GM21717 (cell line): ENCODE measurements around the gene OCIAD2.
"Not testable (repeated sequence)": the region's sequence is repeated elsewhere in the genome, so short reads cannot be mapped to it uniquely, and the experiment has no call there.

Source experiments
- ATAC-seq: cut with Tn5 transposase; IDR thresholded peaks from one replicate; pipeline ENCODE4 v1.9.1; 2021; ENCODE audit warnings: mild to moderate bottlenecking, moderate library complexity; ENCODE audit not compliant: unreplicated experiment

Gene OCIAD2, protein sequence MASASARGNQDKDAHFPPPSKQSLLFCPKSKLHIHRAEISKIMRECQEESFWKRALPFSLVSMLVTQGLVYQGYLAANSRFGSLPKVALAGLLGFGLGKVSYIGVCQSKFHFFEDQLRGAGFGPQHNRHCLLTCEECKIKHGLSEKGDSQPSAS

DNA sequence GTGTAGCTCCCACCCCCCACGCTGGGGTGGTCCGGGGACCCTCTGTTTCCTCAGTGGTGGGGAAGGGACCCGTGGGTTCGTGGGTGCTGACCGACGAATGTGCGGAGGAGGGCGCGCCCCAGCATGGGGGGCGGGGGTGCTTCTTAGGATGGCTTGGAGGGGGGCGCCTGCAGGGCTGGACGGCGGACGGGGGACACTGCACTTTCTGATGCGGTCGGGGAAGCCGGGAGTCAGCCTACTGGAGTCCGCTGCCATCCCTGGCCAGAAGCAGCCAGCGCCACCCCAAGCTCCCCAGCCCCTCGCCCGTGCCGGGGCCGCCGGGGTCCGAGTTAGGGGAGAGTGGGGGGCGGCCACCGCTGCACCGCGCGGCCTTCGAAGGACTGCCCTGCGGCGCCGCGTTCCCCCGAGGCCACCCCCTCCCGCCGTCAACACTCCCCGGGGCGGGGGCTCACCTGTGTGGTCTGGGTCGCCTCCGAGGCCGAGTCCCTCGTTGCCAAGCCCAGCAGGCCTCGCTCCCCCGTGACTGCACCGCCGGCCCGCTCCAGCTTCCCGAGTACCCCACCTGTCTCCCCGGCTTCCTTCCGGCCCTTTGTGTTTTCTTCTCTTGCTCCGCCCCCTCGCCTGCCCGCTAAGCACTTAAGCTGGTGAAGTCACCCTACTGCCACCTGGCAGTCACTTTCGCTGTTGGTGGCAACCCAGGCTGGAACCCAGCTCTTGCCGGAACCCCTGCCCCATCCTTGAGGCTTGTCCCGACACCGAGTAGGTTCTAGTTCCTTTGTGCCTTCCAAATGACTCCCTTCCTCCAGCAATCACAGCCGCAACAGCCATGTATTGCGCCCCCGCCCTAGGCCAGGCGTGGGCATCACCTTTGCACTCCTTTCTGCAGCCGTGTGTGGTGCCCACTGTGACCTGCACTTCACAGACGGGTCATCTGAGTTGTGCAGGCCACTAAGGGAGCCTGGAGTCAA lies at the start of gene OCIAD2:
Gene OCIAD2 (minus strand): TSS at position 569 of the 968 bp plus-strand sequence. CDS start 2,225 bp downstream, outside the sequence.
- ATAC-seq: peak; percentile 98

DNA sequence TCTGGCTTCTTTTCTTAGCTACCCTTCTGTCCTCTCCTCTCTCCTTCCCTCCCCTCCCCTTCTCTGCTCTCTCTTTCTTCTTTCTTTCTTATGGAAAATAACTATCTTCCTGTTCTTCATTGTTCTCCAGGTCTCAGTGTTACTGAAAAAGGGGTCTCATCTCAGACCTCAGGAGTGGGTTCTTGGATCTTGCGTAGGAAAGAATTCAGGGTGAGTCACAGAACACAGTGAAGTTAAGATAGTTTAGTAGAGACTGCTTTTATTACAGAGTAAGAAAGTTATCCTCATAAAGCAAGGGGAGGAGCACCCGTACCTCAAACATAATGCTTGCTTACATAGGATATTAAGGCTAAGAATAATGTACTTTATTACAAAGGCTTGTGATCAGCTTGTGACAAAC lies 47.7 kb upstream of the OCIAD2 start:
- ATAC-seq: no peak

DNA sequence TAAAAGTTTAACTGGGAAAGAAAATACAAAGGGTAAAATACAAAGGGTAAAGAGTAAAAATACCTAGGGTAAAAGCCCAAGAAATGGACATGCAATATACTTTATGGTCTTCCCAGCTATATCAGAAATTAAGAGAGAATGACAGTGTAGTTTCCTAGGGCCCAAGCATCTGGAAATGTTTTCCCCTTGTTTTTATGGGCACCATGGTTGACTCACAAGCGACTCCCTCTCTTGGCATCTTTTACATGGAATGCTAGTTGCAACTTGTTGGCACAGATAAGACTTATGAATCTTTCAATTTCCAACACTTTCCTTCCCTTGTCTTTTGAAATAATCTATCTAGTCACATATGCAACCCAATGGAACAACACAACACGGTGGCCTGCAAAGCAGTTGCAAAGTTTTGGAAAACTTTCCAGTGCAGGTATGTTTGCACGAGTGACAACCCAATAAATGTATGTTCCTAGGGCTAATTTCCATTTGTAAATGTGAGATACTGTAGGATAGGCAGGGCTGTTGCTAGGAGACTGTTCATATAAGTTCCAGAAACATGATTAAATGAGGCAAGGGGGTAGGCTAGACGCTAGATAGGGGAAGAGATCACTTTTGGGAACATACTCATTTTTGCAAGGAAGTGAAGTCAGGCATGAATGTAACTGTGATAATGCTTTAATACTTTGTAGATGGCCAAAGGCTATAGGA lies 43.1 kb upstream of the OCIAD2 start:
- no peak for ATAC-seq

DNA sequence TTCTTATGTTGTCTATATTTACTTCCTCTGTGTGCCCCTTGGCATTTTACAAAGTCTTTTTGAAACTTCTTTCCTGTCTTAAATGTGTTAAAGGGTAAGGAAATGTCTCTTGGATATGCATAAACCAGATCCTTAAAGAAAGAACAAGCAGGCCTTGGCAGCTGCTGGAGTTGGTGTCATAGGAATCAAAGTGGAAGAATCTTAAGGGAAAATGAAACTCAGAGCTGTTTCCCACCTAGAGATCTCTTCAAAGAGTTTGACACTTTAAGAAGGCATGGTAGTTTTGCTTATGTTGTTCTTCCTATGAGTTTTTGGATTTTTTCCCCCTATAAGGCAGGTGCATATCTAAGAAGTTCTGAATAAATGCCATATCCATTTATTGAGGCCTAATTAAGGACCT lies 42.5 kb upstream of the OCIAD2 start:
- ATAC-seq: no peak

DNA sequence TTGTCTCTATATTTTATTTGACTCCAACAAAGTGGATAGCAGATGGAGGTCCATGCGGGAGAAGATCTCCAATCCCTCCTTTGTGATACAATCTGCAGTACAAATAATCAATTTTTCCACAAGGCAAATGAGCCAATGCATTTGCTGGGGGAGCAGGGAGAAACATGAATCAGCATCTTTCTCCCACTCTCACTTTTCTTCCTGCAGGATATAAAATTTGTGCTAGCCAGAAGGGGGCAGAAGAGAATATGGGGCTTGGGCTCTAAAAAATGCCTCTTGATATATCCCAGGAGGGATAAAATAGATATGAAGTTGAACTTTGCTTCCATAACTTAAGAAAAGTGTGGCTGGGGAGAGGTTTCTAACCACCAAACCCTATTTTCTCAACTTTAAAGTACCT lies 41.2 kb upstream of the OCIAD2 start:
- ATAC-seq: no peak

DNA sequence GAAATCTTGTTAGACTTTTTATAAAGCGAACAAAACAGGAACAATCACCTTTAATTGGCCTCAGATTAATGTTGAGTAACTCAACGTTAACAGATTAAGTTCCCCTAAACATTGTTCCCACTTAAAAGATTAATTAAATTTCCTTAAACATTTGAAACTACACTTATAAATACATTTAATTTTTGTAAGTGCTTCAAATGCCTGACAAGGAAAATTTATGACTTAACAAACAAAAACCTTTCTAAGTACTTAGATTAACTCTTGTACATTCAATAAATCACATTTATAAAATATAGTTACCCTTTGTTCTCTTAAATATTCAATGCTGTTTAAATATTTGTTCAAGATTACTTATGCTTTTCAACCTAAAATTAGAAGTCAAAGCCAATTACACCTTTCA lies 39.4 kb upstream of the OCIAD2 start:
- no peak for ATAC-seq

DNA sequence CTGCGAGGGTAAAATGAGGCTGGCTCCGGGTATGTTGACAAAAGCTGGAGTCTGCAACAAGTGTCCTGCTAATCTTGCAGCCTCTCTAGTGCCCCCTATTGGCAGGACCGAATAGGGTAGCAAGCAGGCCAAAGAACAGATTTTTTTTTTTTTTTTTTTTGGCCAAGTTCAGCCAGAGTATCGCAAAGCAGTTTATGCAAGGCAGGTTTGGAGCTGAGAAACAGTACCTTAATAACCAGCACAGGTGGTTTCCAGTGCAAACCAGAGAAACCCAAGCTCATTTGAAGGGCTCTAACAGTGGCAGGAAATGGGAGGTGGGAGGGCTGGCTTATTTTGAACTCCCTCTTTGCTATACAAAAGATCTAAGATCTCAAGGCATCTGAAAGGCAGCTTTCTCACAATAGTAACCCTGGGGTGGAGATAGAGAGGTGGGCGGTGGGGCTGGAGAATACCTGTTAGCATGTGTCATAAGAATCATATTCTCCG lies 38.2 kb upstream of the OCIAD2 start:
- ATAC-seq: no peak

DNA sequence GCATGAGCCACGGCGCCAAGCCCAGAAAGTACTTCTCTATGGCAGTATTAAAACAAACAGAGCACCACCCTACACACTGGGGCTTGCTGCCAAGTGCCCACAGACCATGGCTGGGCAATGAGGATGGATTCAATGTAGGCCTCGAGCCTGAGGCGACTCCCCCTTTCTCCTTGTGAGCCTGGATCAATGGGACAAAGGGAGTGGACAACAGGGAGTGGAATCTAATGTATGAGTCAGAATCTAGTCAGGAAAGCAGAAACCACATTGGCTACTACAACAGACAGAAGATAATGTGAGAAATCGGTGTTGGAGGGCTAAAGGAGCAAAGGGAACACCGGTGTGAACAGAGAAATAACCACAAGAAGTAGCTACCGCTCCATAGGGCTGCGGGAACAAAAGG lies 37.7 kb upstream of the OCIAD2 start:
- no peak for ATAC-seq

DNA sequence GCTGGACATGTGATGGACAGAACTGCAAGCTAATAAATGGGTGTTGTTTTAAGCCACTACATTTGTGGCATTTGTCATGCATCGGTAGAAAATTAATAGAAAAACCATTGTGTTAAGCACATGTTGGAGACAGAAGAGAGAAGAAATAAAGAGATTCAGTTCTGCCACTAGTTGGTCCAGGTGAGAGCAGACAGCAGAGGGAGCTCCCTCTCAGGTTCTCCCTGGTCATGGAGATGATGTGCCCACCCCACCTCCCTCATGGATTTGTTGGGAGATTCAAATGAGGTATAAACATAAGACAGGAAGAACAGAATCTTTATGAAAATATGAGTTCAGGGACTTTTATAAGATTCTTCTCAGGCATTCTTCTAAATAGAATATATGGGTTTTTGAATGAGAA lies 36.8 kb upstream of the OCIAD2 start:
- no peak for ATAC-seq

DNA sequence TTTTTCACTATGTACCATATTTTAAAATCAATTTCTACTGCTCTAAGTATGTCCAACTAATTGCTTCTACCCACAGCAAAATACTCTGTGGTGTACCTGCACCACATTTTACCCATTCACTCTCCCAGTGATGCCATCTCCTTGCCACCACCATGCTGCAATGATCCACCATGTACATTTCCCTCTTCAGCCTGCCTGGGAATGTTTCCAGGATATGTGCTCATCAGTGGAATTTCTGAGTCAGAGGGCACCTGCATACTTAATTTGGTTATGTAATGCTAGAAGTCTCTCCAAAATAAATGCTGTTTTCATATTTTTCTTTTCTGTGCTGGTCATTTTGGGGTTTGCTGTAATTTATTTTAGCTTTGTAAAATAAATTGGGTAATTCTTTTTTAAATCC lies 33.2 kb upstream of the OCIAD2 start:
- ATAC-seq: no peak

DNA sequence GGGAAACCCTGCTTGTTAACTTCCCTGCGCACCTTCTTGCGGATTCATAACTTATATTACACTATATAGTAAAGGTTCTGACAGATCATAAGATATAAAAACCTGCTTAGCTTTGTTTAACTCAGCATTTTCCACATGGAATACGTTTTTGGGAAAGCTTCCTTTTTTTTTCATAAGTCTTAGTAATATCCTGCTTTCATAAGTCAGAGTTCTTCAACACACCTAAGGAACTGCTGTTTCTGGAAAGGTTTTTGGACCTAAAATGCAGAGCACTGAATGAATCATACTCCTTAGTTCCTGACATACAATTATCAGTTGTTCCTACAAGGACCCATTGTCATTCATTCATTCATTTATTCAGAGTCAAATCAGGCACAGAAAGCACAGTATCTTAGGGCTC lies 32.3 kb upstream of the OCIAD2 start:
- no peak for ATAC-seq

DNA sequence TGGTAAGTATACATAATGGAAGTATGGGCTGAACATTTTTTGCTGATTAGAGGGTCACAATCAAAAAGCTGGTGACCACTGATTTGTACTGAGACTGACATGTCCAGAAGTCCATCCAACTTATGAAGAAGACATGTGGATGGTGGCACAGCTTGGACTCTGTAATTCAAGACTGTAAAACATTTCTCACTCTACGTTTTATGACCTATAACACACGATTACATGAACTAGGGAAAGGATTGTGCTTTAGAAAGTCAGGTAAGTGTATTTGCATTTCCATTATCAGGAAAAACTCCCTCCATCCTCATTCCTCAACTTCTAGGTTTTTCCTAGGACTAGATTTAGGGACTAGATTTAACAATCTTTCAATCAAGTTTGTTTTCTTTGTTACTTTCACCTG lies 30.5 kb upstream of the OCIAD2 start:
- no peak for ATAC-seq

DNA sequence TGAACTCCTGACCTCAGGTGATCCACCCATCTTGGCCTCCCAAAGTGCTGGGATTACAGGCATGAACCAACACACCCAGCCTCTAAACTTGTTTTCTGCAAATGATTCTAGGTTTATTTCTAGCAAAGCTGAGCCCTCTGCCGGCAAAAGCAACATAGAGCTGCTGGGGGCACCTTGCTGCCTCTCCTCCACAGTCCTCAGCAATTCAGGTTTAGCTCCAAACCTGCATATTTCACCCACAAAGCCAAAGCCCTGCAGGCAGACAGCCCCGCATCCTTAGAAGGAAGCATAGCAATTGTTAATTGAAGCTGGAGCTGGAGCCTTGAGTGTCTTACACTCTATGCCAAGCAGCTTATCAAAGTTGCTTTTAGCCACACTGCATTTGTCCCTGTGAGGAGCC lies 24.9 kb upstream of the OCIAD2 start:
- no peak for ATAC-seq

DNA sequence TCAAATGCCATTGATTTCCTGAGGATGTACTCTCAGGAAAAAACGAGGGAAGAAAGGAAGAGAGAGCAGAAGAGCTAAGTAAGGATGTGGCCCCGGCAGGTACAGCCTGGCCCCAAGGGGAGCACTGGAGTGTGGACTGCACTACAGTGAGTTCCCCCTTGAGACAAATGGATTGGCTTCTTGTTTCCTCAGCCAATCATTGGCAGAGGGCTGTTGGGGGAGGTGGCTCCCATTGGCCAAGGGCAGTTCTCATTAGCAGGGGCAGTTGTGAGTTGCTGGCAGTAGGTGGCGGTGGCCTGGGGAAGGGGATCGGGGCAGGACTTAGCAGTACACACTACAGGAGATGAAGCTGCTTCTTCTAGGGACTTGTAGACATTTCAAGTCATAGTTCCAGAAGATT lies 24.1 kb upstream of the OCIAD2 start:
- ATAC-seq: no peak

DNA sequence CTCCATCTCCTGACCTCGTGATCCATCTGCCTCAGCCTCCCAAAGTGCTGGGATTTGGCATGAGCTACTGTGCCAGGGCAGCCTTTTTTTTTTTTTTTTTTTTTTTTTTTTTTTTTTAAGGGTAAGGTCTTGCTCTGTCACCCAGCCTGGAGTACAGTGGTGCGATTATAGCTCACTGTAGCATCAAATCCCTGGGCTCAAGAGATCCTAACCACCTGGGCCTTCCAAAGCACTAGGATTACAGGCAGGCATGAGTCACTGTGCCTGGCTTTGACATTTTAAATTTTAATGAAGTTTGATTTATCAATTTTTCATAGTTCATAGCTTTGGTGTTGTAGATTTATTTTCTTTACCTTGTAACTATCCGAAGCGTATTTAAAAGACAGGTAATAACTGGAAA lies 17.8 kb upstream of the OCIAD2 start:
- no peak for ATAC-seq

DNA sequence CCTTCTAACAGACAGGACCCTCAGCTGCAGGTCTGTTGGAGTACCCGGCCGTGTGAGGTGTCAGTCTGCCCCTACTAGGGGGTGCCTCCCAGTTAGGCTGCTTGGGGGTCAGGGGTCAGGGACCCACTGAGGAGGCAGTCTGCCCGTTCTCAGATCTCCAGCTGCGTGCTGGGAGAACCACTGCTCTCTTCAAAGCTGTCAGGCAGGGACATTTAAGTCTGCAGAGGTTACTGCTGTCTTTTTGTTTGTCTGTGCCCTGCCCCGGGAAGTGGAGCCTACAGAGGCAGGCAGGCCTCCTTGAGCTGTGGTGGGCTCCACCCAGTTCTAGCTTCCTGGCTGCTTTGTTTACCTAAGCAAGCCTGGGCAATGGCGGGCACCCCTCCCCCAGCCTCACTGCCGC lies 16.5 kb upstream of the OCIAD2 start:
- ATAC-seq: not testable (repeated sequence)

DNA sequence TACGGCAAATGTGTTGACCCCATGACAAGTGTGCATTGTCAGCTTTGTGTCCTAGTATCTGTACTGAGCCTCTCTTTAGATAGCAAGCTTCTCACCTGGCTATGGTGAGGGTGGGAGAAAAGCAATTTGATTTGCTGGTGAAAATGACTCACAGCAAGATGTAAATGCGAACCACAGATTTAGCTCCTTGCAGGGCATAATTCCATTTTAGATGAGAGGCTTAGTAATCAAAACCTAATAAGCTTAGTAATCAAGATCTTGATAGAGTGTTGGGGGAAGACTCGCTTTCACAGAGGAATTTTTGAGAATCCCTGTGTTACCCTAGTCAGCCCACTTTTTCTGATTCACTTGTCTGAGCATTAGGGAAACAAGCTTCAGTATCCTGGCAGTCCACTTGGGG lies 7.7 kb upstream of the OCIAD2 start:
- ATAC-seq: no peak

DNA sequence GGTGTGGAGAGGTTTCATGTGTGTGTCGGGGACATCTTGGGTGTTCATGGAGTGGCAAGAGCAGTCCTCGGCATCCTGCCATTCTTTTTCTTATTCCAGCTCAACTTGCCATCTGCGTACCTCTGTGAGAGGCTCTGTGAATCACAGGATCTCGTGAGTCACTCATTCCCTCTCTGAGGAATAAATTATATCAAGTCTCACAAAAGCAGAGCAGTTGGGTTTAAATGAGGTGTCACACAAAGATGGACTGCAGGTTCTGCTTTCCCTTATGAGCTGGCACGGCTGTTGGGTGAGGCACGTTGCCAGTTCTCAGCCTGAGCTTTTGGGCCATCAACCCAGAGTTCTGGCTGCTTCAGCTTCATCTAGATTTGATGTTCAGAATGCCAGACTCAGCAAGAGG lies 6.8 kb upstream of the OCIAD2 start:
- no peak for ATAC-seq

DNA sequence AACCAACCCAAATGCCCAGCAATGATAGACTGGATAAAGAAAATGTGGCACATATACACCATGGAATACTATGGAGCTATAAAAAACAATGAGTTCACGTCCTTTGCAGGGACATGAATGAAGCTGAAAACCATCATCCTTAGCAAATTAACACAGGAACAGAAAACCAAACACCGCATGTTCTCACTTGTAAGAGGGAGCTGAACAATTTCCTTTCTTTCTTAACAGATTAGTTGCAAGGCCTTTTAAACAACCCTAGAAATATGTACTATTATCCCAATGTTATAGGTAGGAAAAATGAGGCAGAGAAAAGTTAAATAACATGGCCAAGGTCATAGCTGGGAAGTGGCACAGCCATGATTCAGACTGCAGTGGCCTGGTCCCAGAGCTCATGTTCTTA lies 5.8 kb upstream of the OCIAD2 start:
- ATAC-seq: no peak

DNA sequence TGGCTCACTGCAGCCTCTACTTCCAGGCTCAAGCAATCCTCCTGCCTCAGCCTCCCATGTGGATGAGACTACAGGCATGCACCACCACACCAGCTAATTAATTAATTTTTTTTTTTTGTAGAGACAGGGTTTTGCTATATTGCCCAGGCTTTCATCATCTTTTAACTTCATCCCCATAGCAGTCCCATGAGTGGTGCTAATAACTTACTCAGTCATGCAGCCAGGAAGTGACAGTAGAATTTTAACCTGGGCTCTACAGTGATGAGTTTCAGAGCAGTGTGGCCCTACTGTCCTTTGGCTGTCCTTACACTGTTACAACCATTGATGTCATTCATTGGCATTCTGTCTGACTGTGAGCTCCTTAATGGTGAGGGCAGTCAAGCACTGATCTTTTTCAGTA lies 3.9 kb upstream of the OCIAD2 start:
- no peak for ATAC-seq

DNA sequence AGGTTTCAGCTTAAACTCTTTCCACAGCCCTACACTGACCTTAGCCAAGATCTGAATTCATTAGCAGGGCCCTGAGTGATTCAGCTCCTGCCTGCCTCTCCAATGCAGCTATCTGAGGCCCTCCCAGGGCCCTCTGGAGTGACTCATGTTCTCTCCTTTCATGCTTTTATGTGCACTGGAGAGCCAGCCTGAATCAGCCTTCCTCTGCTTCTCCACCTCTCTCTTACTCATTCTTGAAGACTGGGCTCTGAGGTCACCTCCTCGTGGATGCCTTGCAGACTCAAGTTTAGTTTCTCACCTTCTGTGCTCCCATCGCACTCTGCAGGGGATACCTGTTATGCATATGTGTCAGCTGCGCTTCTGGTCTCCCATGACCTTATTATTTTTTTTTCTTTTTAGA lies 3.1 kb upstream of the OCIAD2 start:
- no peak for ATAC-seq

DNA sequence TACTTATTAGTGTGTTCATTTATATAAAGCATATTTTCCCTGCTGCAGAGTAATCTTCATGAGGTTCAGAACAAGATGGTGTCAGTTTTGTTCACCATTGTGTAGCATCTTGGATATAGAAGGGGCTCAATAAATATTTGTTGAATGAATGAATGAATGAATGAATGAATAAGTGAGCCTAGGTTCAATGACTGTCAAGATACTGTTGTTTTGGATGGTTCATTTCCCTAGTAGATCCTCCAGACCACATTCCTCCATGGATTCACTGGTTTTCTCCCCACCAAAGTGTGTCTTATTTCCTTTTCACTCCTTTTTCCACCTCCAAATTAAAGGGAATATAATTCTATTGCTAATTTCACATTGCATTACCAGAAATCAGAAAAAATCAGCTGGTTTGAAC lies 2.1 kb upstream of the OCIAD2 start:
- no peak for ATAC-seq
